CMK (cell line): Measurements from ENCODE around the gene CHKA.

ENCODE experiments used
- DNase-seq: peaks from one replicate; pipeline ENCODE4 v3.0.0-alpha.2; 2010; ENCODE audit warnings: low read depth

CHKA gene

GRCh38 chr11:68013611-68014156 is 107.5 kb downstream of the CHKA start:
- DNase-seq, result no peak

- no peak for DNase-seq
Observed at GRCh38 chr11:68012843-68013610, 108.2 kb downstream of the CHKA start.

GRCh38 chr11:68012044-68012842 is 108.9 kb downstream of the CHKA start:
- DNase-seq, result no peak

- DNase-seq, result no peak
Observed at GRCh38 chr11:68011051-68011943, 109.9 kb downstream of the CHKA start.

- peak; percentile 74 for DNase-seq
Observed at GRCh38 chr11:68010090-68011041, 110.8 kb downstream of the CHKA start, which contains the start of gene ALDH3B1. ALDH3B1 (plus strand) TSS chr11:68010327; CDS start chr11:68015298, 4,971 bp downstream.

GRCh38 chr11:68009391-68010089 is 111.6 kb downstream of the CHKA start:
- DNase-seq, result no peak

GRCh38 chr11:68008381-68009337 is 112.5 kb downstream of the CHKA start:
- DNase-seq, result no peak

- DNase-seq, result no peak
Observed at GRCh38 chr11:68007498-68008380, 113.4 kb downstream of the CHKA start.

- no peak for DNase-seq
Observed at GRCh38 chr11:68006606-68007166, 114.5 kb downstream of the CHKA start.

- no peak for DNase-seq
Observed at GRCh38 chr11:68004551-68005335, 116.4 kb downstream of the CHKA start.

- DNase-seq, result peak; percentile 87
Observed at GRCh38 chr11:68003846-68004550, 117.2 kb downstream of the CHKA start, which contains the start of gene UNC93B1. UNC93B1 (minus strand) TSS chr11:68004097; CDS start chr11:68004043, 54 bp downstream.

- DNase-seq, result no peak
Observed at GRCh38 chr11:68002938-68003845, 118.0 kb downstream of the CHKA start.
